RWPE2 (cell line): ENCODE results near the gene TMEM116.

ENCODE experiments used
- ATAC-seq: fragments of 200-7000 bp; cut with Tn5 transposase; 3 replicates; pipeline ENCODE4 v1.9.1; 2021; ENCODE audit warnings: low read depth
- DNase-seq: peaks from one replicate; pipeline ENCODE4 v3.0.0-alpha.2; 2020; ENCODE audit warnings: low spot score
- H3K27ac ChIP-seq: fragments of 450-650 bp; 2 replicates; pipeline ENCODE4 v1.5.1; 2017; ENCODE audit warnings: mild to moderate bottlenecking; ENCODE audit not compliant: poor library complexity, severe bottlenecking
- H3K27me3 ChIP-seq: fragments of 250-450 bp; sonication (Bioruptor Pico); 2 replicates; pipeline ENCODE4 v1.5.1; 2021; ENCODE audit warnings: mild to moderate bottlenecking, moderate library complexity; ENCODE audit not compliant: insufficient read depth, poor library complexity, severe bottlenecking
- H3K36me3 ChIP-seq: fragments of 250-450 bp; sonication (Bioruptor Pico); 2 replicates; pipeline ENCODE4 v1.5.1; 2020; ENCODE audit warnings: low read depth, mild to moderate bottlenecking, moderate library complexity
- H3K4me1 ChIP-seq: fragments of 250-450 bp; sonication (Bioruptor Pico); 2 replicates; pipeline ENCODE4 v1.5.1; 2021; ENCODE audit warnings: mild to moderate bottlenecking, moderate library complexity; ENCODE audit not compliant: insufficient read depth, poor library complexity, severe bottlenecking
- H3K4me3 ChIP-seq: fragments of 250-450 bp; sonication (Bioruptor Pico); 2 replicates; pipeline ENCODE4 v1.5.1; 2021; ENCODE audit warnings: mild to moderate bottlenecking, moderate library complexity; ENCODE audit not compliant: severe bottlenecking
- H3K9me3 ChIP-seq: fragments of 250-450 bp; sonication (Bioruptor Pico); 2 replicates; pipeline ENCODE4 v1.5.1; 2021; ENCODE audit warnings: mild to moderate bottlenecking, moderate library complexity; ENCODE audit not compliant: severe bottlenecking
- CTCF ChIP-seq: fragments of 450-650 bp; IDR thresholded peaks from one replicate; pipeline ENCODE4 v1.5.1; 2017; ENCODE audit warnings: mild to moderate bottlenecking, moderate library complexity; ENCODE audit not compliant: poor library complexity, severe bottlenecking

The TMEM116 gene

DNA sequence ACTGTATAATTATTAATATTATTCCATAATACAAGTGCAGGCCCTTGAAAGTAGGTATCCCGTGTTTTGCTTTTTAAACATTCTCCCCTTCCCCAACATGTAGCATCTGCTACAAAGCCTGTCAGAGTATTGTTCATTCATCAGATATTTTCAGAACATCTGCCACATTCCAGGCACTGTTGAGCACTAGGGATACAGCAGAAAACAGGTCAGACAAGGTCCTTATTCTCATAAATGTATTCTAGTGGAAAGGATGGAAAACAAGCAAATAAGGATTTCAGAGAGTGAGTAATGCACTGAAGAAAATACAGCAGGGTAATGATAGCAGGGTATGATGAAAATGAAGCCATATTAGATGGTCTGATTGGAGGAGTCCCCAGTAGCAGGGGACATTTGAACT is 4.1 kb upstream of the TMEM116 start:
- TF ChIP-seq CTCF = no peak
- peak overlapping the region; percentile 62 for H3K27ac ChIP-seq
- ATAC-seq (no peak), DNase-seq (no peak)
- peaks cover 49% of the 10 kb centered on the region for H3K36me3 ChIP-seq
- no peaks in the 10 kb centered on the region for H3K27me3 ChIP-seq
- no peaks in the 10 kb centered on the region for H3K9me3 ChIP-seq
- H3K4me3 ChIP-seq = no peak overlapping the region
- peaks cover 18% of the 10 kb centered on the region for H3K4me1 ChIP-seq

DNA sequence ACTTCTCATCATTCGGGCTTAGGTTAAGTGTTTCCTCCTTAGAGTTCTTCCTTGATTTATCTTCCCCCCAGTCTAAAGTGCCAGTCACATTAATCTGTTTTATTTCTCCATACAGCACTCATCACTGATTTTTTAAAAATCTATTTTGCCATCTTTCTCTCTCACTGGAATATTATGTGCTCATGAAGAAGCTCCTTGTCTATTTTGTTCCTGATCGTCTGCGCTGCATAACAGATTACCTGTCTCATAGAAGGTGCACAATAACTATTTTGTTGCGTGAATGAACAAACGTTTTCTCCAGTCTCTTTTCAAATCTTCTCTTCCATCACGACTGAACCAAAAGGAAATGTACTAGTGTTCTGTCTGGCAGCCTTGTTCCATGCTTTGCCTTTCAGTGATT is 3.0 kb upstream of the TMEM116 start:
- ATAC-seq (no peak), DNase-seq (no peak)
- Histone ChIP-seq H3K4me1 (peaks cover 18% of the 10 kb centered on the region), H3K4me3 (no peak overlapping the region), H3K36me3 (peaks cover 40% of the 10 kb centered on the region), H3K27me3 (no peaks in the 10 kb centered on the region), H3K27ac (no peak overlapping the region), H3K9me3 (no peaks in the 10 kb centered on the region)
- no peak for TF ChIP-seq CTCF

DNA sequence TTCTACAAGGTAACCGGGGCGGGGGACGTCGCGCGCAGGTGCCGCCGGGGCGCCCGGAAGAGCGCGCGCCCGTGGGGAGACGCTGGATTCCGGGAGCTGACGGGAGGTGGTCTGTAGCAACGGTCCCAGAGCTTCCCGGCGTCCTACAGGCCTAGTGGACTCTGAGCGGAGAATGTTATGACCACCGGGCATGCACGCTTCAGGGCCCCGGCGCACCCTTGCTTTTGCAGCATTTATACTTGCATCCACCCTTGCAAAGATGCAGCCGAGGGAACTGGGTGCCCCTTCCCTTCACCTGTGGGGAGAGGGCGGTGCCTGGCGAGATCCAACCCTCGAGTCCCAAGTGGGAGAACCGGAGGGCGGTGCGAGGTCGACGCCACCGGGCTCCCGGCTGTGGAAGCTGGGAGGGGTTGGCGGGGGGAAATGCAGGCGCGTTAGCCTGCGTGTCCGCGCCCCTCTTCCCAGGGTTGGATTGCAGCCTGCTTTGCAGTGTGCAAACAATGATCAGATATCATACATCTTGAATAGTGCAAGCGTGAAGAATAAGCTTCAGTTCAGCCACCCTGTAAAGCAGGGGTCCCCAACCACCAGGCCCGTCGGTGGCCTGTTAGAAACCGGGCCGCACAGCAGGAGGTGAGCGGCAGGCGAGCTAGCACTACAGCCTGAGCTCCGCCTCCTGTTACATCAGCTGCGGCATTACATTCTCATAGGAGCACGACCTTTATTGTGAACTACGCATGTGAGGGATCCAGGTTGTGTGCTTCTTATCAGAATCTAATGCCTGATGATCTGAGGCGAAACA is 837 bp upstream of the TMEM116 start:
- peaks cover 21% of the 10 kb centered on the region for H3K36me3 ChIP-seq
- no peaks in the 10 kb centered on the region for H3K27me3 ChIP-seq
- DNase-seq (peak; percentile 74), ATAC-seq (peak; percentile 54)
- H3K27ac ChIP-seq = peak overlapping the region; percentile 88
- H3K9me3 ChIP-seq = no peaks in the 10 kb centered on the region
- peaks cover 11% of the 10 kb centered on the region for H3K4me1 ChIP-seq
- H3K4me3 ChIP-seq = peak overlapping the region; percentile 89
- TF ChIP-seq CTCF = no peak

GRCh38 chr12:112011685-112012084 is 1.3 kb downstream of the TMEM116 start:
- peak overlapping the region; percentile 89 for H3K4me3 ChIP-seq
- TF ChIP-seq CTCF = no peak
- no peak for DNase-seq
- no peaks in the 10 kb centered on the region for H3K9me3 ChIP-seq
- no peaks in the 10 kb centered on the region for H3K27me3 ChIP-seq
- H3K36me3 ChIP-seq = peaks cover 16% of the 10 kb centered on the region
- peak overlapping the region; percentile 88 for H3K27ac ChIP-seq
- ATAC-seq = no peak
- H3K4me1 ChIP-seq = peaks cover 4% of the 10 kb centered on the region
